ENCODE results near the gene FMNL2.
A peak's percentile ranks its signal among the peaks of the same experiment; 100 is the strongest.

FMNL2 gene

DNA sequence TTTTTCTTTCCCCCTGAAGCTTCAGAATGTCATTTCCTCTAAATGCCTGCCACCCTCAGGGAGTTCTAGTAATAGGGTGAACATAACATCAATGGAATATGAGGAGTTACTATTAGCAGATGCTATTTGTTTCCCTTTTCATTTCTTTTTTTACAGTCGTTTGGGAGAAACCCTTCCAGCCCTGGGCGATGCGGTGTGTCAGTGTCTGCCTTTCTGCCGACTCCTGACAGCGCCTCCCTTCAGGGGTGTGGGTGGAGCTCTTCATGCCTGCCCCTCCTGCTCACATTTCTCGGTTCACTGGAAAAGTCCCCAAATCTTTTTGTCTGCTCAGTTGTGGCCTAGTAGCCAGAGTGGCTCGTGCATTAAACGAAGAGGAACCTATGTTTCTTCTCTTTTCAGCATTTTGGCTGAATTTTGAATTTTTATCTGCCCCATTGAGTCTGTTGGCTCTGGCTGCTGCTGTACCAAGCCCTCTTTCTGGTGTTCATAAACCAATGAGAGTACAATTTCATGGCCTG lies 72.3 kb downstream of the FMNL2 start:
- no peaks in the 10 kb centered on the region for H3K27me3 ChIP-seq (ENCODE audit: control insufficient read depth, insufficient read depth, low read length)
- H3K36me3 ChIP-seq (ENCODE audit: insufficient read depth, low read length): no peaks in the 10 kb centered on the region
- H3K9me3 ChIP-seq (replicated peaks; ENCODE audit: low read length): no peaks in the 10 kb centered on the region
- peak overlapping the region; percentile 60 for H3K4me3 ChIP-seq (ENCODE audit: low read length)
- H3K4me1 ChIP-seq (ENCODE audit: control insufficient read depth, insufficient read depth, low read length): peaks cover 54% of the 10 kb centered on the region
- H3K4me2 ChIP-seq (ENCODE audit: low read length): peak overlapping the region; percentile 78
- H3K9ac ChIP-seq (ENCODE audit: low read depth, low read length): peak overlapping the region; percentile 67

- Histone ChIP-seq H3K9me3 (replicated peaks; ENCODE audit: low read length) (no peaks in the 10 kb centered on the region), H3K4me2 (ENCODE audit: low read length) (peak overlapping the region; percentile 78), H3K4me1 (ENCODE audit: control insufficient read depth, insufficient read depth, low read length) (peaks cover 54% of the 10 kb centered on the region), H3K9ac (ENCODE audit: low read depth, low read length) (peak overlapping the region; percentile 67), H3K36me3 (ENCODE audit: insufficient read depth, low read length) (no peaks in the 10 kb centered on the region), H3K27me3 (ENCODE audit: control insufficient read depth, insufficient read depth, low read length) (no peaks in the 10 kb centered on the region), H3K4me3 (ENCODE audit: low read length) (peak overlapping the region; percentile 60)
Measured at GRCh38 chr2:152407806-152408205, 72.8 kb downstream of the FMNL2 start.

- Histone ChIP-seq H3K4me2 (ENCODE audit: low read length) (no peak overlapping the region), H3K4me1 (ENCODE audit: control insufficient read depth, insufficient read depth, low read length) (peaks cover 54% of the 10 kb centered on the region), H3K9me3 (replicated peaks; ENCODE audit: low read length) (no peaks in the 10 kb centered on the region), H3K9ac (ENCODE audit: low read depth, low read length) (no peak overlapping the region), H3K27me3 (ENCODE audit: control insufficient read depth, insufficient read depth, low read length) (no peaks in the 10 kb centered on the region), H3K36me3 (ENCODE audit: insufficient read depth, low read length) (no peaks in the 10 kb centered on the region), H3K4me3 (ENCODE audit: low read length) (no peak overlapping the region)
Measured at GRCh38 chr2:152408254-152408653, 73.3 kb downstream of the FMNL2 start.

DNA sequence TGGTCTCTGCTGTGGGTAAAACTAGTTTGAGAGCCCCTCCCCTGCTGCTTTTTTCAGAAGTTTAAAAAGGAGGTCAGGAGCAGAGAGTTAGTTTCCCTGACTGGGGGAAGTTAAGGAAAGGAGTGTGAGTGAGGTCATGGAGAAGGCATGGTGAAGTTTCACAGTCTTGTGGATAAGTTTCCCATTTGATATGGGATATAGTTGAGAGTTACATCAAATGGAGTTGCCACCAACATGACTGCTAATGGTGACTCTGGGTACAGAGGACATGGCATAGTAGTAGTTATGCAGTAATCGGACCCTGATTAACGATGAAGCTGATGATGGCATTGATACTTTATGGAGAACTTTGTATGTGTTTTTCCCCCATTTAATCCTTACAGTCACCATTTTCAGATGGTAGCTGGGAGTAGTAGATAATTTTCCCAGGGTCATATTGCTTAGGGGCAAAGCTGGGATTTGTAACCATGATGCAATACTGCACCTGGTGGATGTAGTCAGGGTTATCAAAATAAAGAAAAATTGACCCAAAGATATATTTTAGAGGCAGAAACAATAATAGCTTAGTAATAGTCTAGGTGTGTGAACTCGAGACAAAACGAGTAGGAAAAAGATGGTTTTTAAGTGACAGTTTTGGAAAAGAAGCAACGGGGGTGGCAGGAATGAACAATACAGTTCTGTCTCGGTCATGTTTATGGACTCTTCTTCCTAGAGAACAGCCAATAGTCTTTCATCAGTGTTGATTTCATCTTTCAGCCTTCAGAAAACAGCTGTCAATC lies 74.6 kb downstream of the FMNL2 start:
- Histone ChIP-seq H3K27me3 (ENCODE audit: control insufficient read depth, insufficient read depth, low read length) (no peaks in the 10 kb centered on the region), H3K9me3 (replicated peaks; ENCODE audit: low read length) (no peaks in the 10 kb centered on the region), H3K36me3 (ENCODE audit: insufficient read depth, low read length) (no peaks in the 10 kb centered on the region), H3K4me2 (ENCODE audit: low read length) (no peak overlapping the region), H3K4me3 (ENCODE audit: low read length) (no peak overlapping the region), H3K9ac (ENCODE audit: low read depth, low read length) (no peak overlapping the region), H3K4me1 (ENCODE audit: control insufficient read depth, insufficient read depth, low read length) (peaks cover 54% of the 10 kb centered on the region)

- no peaks in the 10 kb centered on the region for H3K27me3 ChIP-seq (ENCODE audit: control insufficient read depth, insufficient read depth, low read length)
- H3K9me3 ChIP-seq (replicated peaks; ENCODE audit: low read length): no peaks in the 10 kb centered on the region
- H3K4me2 ChIP-seq (ENCODE audit: low read length): peak overlapping the region; percentile 13
- no peak overlapping the region for H3K9ac ChIP-seq (ENCODE audit: low read depth, low read length)
- H3K4me1 ChIP-seq (ENCODE audit: control insufficient read depth, insufficient read depth, low read length): peaks cover 53% of the 10 kb centered on the region
- H3K36me3 ChIP-seq (ENCODE audit: insufficient read depth, low read length): no peaks in the 10 kb centered on the region
- no peak overlapping the region for H3K4me3 ChIP-seq (ENCODE audit: low read length)
Measured at GRCh38 chr2:152410165-152410597, 75.2 kb downstream of the FMNL2 start.

GRCh38 chr2:152411154-152411553 lies 76.2 kb downstream of the FMNL2 start:
- Histone ChIP-seq H3K9ac (ENCODE audit: low read depth, low read length) (no peak overlapping the region), H3K4me1 (ENCODE audit: control insufficient read depth, insufficient read depth, low read length) (peaks cover 53% of the 10 kb centered on the region), H3K9me3 (replicated peaks; ENCODE audit: low read length) (no peaks in the 10 kb centered on the region), H3K4me3 (ENCODE audit: low read length) (no peak overlapping the region), H3K4me2 (ENCODE audit: low read length) (no peak overlapping the region), H3K36me3 (ENCODE audit: insufficient read depth, low read length) (no peaks in the 10 kb centered on the region), H3K27me3 (ENCODE audit: control insufficient read depth, insufficient read depth, low read length) (no peaks in the 10 kb centered on the region)

DNA sequence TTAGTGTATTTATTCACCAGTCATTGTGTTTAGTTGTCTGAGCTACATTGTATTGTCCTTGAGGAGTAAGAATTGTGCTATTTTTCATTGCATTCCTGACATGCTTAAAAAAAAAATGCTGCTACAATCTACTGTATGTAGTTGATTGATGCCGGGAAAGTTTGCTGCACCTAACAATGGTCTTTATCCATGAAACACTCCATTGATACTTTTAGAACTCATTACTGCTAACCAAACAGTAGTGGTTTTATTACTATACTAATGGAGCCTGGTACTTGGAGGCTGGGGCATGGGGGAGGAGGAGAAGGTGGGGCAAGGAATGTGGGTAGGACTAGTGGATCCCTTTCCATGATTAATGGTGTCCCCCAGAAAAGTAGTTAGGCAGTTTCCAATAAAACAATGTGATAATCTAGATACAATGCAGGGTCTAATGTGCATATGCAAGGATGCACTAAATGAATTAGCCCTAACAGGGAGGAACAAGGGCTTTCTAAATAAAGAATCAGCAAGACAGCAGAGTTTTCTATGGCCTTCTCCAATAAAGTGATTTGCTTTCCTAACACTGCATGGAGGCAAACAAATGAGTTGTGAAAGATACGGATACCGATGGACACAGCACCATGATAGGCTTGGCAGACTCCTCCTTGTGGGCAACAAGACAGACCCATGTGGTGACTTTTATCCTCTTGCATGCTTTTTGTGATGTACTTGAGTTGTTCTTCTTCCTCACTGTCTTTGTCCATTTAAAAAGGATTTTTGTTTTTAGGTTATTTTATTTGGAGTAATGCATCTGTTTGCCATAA lies 78.5 kb downstream of the FMNL2 start:
- H3K9me3 ChIP-seq (replicated peaks; ENCODE audit: low read length): no peaks in the 10 kb centered on the region
- H3K4me2 ChIP-seq (ENCODE audit: low read length): no peak overlapping the region
- no peak overlapping the region for H3K4me3 ChIP-seq (ENCODE audit: low read length)
- no peaks in the 10 kb centered on the region for H3K27me3 ChIP-seq (ENCODE audit: control insufficient read depth, insufficient read depth, low read length)
- H3K36me3 ChIP-seq (ENCODE audit: insufficient read depth, low read length): no peaks in the 10 kb centered on the region
- no peak overlapping the region for H3K9ac ChIP-seq (ENCODE audit: low read depth, low read length)
- peaks cover 38% of the 10 kb centered on the region for H3K4me1 ChIP-seq (ENCODE audit: control insufficient read depth, insufficient read depth, low read length)

GRCh38 chr2:152415231-152415642 lies 80.3 kb downstream of the FMNL2 start:
- no peaks in the 10 kb centered on the region for H3K27me3 ChIP-seq (ENCODE audit: control insufficient read depth, insufficient read depth, low read length)
- H3K9me3 ChIP-seq (replicated peaks; ENCODE audit: low read length): no peaks in the 10 kb centered on the region
- H3K4me1 ChIP-seq (ENCODE audit: control insufficient read depth, insufficient read depth, low read length): peaks cover 37% of the 10 kb centered on the region
- H3K36me3 ChIP-seq (ENCODE audit: insufficient read depth, low read length): no peaks in the 10 kb centered on the region
- H3K9ac ChIP-seq (ENCODE audit: low read depth, low read length): no peak overlapping the region
- H3K4me3 ChIP-seq (ENCODE audit: low read length): no peak overlapping the region
- peak overlapping the region; percentile 12 for H3K4me2 ChIP-seq (ENCODE audit: low read length)

GRCh38 chr2:152415796-152416195 lies 80.8 kb downstream of the FMNL2 start:
- no peaks in the 10 kb centered on the region for H3K27me3 ChIP-seq (ENCODE audit: control insufficient read depth, insufficient read depth, low read length)
- H3K36me3 ChIP-seq (ENCODE audit: insufficient read depth, low read length): no peaks in the 10 kb centered on the region
- peaks cover 37% of the 10 kb centered on the region for H3K4me1 ChIP-seq (ENCODE audit: control insufficient read depth, insufficient read depth, low read length)
- no peak overlapping the region for H3K4me3 ChIP-seq (ENCODE audit: low read length)
- H3K4me2 ChIP-seq (ENCODE audit: low read length): peak overlapping the region; percentile 12
- no peak overlapping the region for H3K9ac ChIP-seq (ENCODE audit: low read depth, low read length)
- H3K9me3 ChIP-seq (replicated peaks; ENCODE audit: low read length): no peaks in the 10 kb centered on the region

GRCh38 chr2:152418688-152419087 lies 83.7 kb downstream of the FMNL2 start:
- H3K9me3 ChIP-seq (replicated peaks; ENCODE audit: low read length): no peaks in the 10 kb centered on the region
- no peak overlapping the region for H3K4me3 ChIP-seq (ENCODE audit: low read length)
- no peaks in the 10 kb centered on the region for H3K36me3 ChIP-seq (ENCODE audit: insufficient read depth, low read length)
- H3K4me2 ChIP-seq (ENCODE audit: low read length): no peak overlapping the region
- no peak overlapping the region for H3K9ac ChIP-seq (ENCODE audit: low read depth, low read length)
- H3K4me1 ChIP-seq (ENCODE audit: control insufficient read depth, insufficient read depth, low read length): peaks cover 44% of the 10 kb centered on the region
- no peaks in the 10 kb centered on the region for H3K27me3 ChIP-seq (ENCODE audit: control insufficient read depth, insufficient read depth, low read length)

GRCh38 chr2:152419944-152420343 lies 85.0 kb downstream of the FMNL2 start:
- Histone ChIP-seq H3K36me3 (ENCODE audit: insufficient read depth, low read length) (no peaks in the 10 kb centered on the region), H3K4me3 (ENCODE audit: low read length) (no peak overlapping the region), H3K4me1 (ENCODE audit: control insufficient read depth, insufficient read depth, low read length) (peaks cover 42% of the 10 kb centered on the region), H3K4me2 (ENCODE audit: low read length) (no peak overlapping the region), H3K9me3 (replicated peaks; ENCODE audit: low read length) (no peaks in the 10 kb centered on the region), H3K9ac (ENCODE audit: low read depth, low read length) (no peak overlapping the region), H3K27me3 (ENCODE audit: control insufficient read depth, insufficient read depth, low read length) (no peaks in the 10 kb centered on the region)

All from skeletal muscle satellite cell (primary cell).